Glutamatergic neuron (in vitro differentiated cells): ENCODE results near the gene EPB41L2. TPM values are rescaled to one million over a fixed set of nuclear protein-coding genes. Genes with fewer than 3 reads are reported as not detected.
A peak's percentile ranks its signal among the peaks of the same experiment; 100 is the strongest.

ENCODE experiments used
- DNase-seq: peaks from one replicate; pipeline ENCODE4 v3.0.0; 2022
- H3K27ac Mint-ChIP-seq: one replicate; pipeline ENCODE4 v1.8.0; 2020; ENCODE audit warnings: mild to moderate bottlenecking, mixed read lengths, inconsistent platforms; ENCODE audit not compliant: unreplicated experiment
- H3K27me3 Mint-ChIP-seq: one replicate; pipeline ENCODE4 v1.8.0; 2020; ENCODE audit warnings: mild to moderate bottlenecking, moderate library complexity, mixed read lengths, inconsistent platforms; ENCODE audit not compliant: unreplicated experiment
- H3K36me3 Mint-ChIP-seq: one replicate; pipeline ENCODE4 v1.8.0; 2020; ENCODE audit warnings: mild to moderate bottlenecking, mixed read lengths, inconsistent platforms; ENCODE audit not compliant: unreplicated experiment
- H3K4me1 Mint-ChIP-seq: one replicate; pipeline ENCODE4 v1.8.0; 2020; ENCODE audit warnings: mild to moderate bottlenecking, low read depth, mixed read lengths, inconsistent platforms; ENCODE audit not compliant: unreplicated experiment
- H3K4me3 Mint-ChIP-seq: one replicate; pipeline ENCODE4 v1.8.0; 2020; ENCODE audit warnings: mild to moderate bottlenecking, mixed read lengths, inconsistent platforms; ENCODE audit not compliant: unreplicated experiment
- H3K9me3 Mint-ChIP-seq: one replicate; pipeline ENCODE4 v1.8.0; 2020; ENCODE audit warnings: mild to moderate bottlenecking, moderate library complexity, mixed read lengths, inconsistent platforms; ENCODE audit not compliant: unreplicated experiment
- total RNA-seq: library from RNA; stranded (reverse); fragmentation: NEBNext Ultra II Directional; extraction: Animal tissue kit (Norgen Biotek cat#: 25700); gene quantifications from one replicate; pipeline ENCODE4 v1.2.1, GENCODE V29; 2021; ENCODE audit not compliant: unreplicated experiment
- TF ChIP-seq, protein P1 (sequence below): fragments of 200-600 bp; sonication (generic); IDR thresholded peaks from one replicate; pipeline ENCODE4 v1.5.0; 2021; ENCODE audit not compliant: partially characterized antibody, unreplicated experiment

Gene EPB41L2
- total RNA-seq, 1 donor from 2014 or later = 36.2 TPM

DNA sequence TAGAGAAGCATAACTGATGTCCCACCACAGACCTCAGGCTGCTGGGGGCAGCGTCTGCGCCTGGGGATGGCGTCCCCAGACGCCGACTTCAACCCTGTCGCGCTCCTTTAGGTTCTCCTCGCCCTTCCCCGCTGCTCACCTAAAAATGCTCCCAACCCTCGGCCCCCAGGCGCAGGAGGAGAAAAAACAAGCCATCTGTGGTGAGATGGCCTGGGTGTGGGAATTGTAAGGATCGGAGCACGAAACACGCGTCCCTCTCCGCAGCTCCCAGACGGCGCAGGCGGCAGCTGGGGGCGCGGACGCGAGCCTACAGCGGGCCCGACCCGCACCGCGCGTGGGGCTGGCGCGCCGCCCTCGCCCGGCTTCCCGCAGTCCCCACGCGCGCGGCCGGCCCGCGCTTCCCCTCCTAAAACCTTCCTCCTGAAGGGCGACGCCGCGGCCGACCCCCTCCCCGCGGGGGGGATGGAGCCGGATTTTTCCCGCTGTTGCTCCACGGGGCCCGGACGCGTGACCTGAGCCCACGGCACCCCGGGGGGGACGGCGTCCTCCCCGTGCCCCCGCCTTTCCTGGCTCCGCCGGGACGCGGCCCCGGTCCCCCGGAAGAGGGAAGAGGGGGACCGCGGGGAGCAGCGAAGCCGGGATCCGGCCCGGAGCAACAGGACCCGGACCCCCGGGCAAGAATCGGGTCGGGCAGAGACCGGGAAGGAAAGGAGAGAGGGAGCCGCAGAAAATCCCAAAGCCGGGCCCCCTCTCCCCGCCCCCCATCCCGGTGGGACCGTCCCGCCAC is 611 bp downstream of the EPB41L2 start:
- H3K9me3 Mint-ChIP-seq = peaks cover 6% of the 10 kb centered on the region
- H3K4me3 Mint-ChIP-seq = peak overlapping the region; percentile 88
- H3K4me1 Mint-ChIP-seq = peaks cover 10% of the 10 kb centered on the region
- no peaks in the 10 kb centered on the region for H3K36me3 Mint-ChIP-seq
- H3K27me3 Mint-ChIP-seq = peaks cover 7% of the 10 kb centered on the region
- TF ChIP-seq, protein P1, sequence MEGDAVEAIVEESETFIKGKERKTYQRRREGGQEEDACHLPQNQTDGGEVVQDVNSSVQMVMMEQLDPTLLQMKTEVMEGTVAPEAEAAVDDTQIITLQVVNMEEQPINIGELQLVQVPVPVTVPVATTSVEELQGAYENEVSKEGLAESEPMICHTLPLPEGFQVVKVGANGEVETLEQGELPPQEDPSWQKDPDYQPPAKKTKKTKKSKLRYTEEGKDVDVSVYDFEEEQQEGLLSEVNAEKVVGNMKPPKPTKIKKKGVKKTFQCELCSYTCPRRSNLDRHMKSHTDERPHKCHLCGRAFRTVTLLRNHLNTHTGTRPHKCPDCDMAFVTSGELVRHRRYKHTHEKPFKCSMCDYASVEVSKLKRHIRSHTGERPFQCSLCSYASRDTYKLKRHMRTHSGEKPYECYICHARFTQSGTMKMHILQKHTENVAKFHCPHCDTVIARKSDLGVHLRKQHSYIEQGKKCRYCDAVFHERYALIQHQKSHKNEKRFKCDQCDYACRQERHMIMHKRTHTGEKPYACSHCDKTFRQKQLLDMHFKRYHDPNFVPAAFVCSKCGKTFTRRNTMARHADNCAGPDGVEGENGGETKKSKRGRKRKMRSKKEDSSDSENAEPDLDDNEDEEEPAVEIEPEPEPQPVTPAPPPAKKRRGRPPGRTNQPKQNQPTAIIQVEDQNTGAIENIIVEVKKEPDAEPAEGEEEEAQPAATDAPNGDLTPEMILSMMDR = no peak
- H3K27ac Mint-ChIP-seq = peak overlapping the region; percentile 40
- DNase-seq = peak; percentile 49

DNA sequence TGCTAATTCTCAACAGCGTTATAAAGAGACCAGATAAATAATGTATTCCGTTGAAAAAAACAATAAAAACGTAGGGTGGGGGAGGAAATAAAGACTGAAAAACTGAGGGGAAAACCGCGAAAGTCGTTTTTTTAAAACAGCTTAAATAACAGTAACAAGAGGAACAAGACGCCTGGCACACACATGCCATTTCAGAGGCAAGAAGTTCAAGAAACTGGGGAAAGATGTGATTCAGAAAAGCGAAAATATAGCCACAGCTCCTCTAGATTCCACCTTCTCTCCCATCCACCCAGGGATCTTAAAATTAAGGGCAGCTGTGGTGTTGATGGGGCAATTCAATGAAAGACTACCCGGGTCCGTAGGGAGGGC is 1.3 kb downstream of the EPB41L2 start:
- Mint-ChIP-seq H3K9me3 (peaks cover 6% of the 10 kb centered on the region), H3K36me3 (no peaks in the 10 kb centered on the region), H3K27me3 (peaks cover 7% of the 10 kb centered on the region), H3K4me3 (peak overlapping the region; percentile 78), H3K27ac (peak overlapping the region; percentile 16), H3K4me1 (peaks cover 10% of the 10 kb centered on the region)
- TF ChIP-seq, protein P1 = no peak
- no peak for DNase-seq

GRCh38 chr6:131061041-131061750 is 1.8 kb downstream of the EPB41L2 start:
- TF ChIP-seq, protein P1 = no peak

GRCh38 chr6:131060311-131060710 is 2.7 kb downstream of the EPB41L2 start:
- Mint-ChIP-seq H3K27me3 (peaks cover 7% of the 10 kb centered on the region), H3K4me1 (peaks cover 10% of the 10 kb centered on the region), H3K4me3 (no peak overlapping the region), H3K27ac (no peak overlapping the region), H3K36me3 (no peaks in the 10 kb centered on the region), H3K9me3 (peaks cover 5% of the 10 kb centered on the region)
- DNase-seq = no peak
- TF ChIP-seq, protein P1 = no peak

More at GRCh38 chr6:131061041-131061750, 1.8 kb downstream of the EPB41L2 start:
- Mint-ChIP-seq H3K4me3 (peak overlapping the region; percentile 78), H3K4me1 (peaks cover 10% of the 10 kb centered on the region), H3K27ac (peak overlapping the region; percentile 16), H3K27me3 (peaks cover 7% of the 10 kb centered on the region), H3K9me3 (peaks cover 5% of the 10 kb centered on the region), H3K36me3 (no peaks in the 10 kb centered on the region)
- no peak for DNase-seq

DNA sequence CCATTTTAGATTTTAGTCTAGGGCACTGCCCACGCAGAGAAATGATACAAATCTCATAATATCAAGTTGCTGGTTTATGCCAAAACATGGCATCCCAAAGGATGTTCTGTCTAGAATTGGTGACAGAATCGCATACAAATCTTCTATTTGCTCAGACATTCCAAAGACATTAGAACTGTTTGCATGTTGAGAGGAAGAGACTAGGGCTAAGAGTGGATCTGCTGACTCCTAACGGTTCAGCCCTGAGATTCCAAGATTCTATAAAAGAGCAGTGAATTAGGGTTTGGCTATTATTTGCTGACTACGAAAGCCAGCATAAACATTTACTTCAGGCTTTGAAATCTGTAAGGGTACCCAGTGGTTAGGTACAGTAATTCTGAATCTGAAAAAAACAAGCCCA is 3.6 kb downstream of the EPB41L2 start:
- H3K27me3 Mint-ChIP-seq = peaks cover 3% of the 10 kb centered on the region
- H3K9me3 Mint-ChIP-seq = peaks cover 5% of the 10 kb centered on the region
- H3K4me1 Mint-ChIP-seq = peaks cover 10% of the 10 kb centered on the region
- DNase-seq = no peak
- no peak overlapping the region for H3K27ac Mint-ChIP-seq
- peaks cover 4% of the 10 kb centered on the region for H3K36me3 Mint-ChIP-seq
- H3K4me3 Mint-ChIP-seq = no peak overlapping the region
- TF ChIP-seq, protein P1 = no peak
